ENCODE data around the gene UBE2E1.
"Not testable (repeated sequence)": the region's sequence is repeated elsewhere in the genome, so short reads cannot be mapped to it uniquely, and the experiment has no call there.

The UBE2E1 gene

DNA sequence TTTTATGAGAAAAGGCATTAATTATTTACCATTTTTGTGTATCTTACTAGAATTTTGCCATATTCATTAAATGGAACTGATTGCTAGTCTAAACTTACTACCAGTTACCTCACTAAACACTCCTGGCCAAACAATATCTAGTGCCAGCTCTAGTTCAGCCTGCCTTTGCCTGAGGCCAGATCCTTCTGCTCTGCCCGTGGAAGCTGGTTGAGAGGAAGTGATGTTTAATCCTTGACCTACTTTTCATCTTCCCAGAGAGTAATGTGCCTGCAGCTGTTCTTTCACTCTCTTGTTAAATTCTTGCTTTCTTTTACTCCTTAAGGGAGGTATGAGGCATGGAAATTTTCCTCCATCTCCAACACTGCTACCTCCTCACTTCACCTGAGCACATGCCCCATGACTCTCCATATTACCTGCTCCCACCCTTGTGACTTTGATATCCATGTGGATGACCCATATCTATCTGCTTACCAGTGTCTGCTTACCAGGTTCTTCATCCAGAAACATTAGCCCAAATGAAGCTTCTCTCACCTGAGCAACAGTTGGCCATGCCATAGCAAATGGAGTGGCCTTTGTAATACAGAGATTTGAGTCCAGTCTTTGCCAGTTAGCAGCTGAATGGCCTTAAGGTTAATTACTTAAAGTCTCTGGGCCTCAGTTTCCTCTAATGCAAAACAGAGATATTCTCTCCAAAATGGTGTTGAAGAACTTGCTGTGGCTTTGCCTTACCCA lies 53.4 kb downstream of the UBE2E1 start:
- DNase-seq, result no peak

- no peak for DNase-seq
Observed at GRCh38 chr3:23859839-23860382, 54.2 kb downstream of the UBE2E1 start.

- DNase-seq, result no peak
Observed at GRCh38 chr3:23861689-23862088, 55.9 kb downstream of the UBE2E1 start.

DNA sequence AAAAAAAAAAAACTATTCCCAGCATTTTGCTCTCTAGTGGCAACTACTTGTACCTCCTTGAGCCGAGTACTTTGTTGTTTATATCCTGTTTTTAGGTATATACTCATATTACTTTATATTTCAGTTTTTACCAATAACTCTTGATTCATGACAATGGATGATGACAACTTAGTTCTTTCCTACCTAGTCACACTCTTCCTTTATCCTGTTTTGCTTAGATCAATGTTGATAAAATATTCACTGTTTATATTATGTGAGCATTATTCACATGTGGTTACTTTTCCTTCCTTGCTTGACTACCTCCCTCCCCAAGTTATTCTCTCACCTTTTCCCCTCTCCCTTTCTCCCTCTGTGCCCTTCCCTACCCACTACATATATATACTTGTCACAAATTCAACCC lies 57.3 kb downstream of the UBE2E1 start:
- no peak for DNase-seq

DNA sequence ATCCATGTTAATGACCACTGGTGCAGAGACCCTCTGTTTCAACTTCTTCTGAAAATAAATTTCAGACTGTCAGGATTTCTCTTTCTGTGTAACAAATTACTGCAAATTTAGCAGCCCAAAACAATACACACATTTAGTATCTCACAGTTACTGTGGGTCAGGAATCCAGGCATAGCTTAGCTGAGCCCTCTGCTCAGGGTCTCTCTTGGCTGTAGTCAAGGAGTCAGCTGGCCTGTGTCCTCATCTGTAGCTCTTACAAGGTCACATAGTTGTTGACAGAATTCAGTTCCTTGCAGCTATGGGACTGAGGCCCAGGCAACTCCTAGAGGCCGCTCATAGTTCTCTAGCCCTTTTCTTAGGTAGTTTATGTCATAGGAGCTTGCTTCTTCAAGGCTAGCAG lies 59.2 kb downstream of the UBE2E1 start:
- no peak for DNase-seq

- DNase-seq, result no peak
Observed at GRCh38 chr3:23865595-23866396, 60.0 kb downstream of the UBE2E1 start.

GRCh38 chr3:23867400-23867799 lies 61.6 kb downstream of the UBE2E1 start:
- DNase-seq, result no peak

DNA sequence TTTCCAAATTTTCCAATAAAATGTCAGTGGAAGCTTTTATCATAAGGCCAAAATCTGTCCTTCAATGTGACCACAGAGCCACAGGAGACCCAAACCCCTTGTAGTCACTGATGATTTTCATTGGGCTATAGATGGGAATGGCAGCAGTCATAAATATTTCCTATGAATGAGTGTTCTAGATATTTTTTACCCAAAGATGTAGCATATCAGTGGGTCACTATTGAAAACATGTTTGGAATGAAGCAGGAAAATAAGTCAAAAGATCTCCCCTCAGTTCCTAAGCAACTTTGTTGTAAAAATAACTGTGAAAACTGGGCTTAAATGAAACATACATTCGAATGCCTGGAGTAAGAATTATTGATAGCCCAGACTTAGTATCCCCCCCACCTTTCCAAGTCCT lies 62.1 kb downstream of the UBE2E1 start:
- DNase-seq, result no peak

DNA sequence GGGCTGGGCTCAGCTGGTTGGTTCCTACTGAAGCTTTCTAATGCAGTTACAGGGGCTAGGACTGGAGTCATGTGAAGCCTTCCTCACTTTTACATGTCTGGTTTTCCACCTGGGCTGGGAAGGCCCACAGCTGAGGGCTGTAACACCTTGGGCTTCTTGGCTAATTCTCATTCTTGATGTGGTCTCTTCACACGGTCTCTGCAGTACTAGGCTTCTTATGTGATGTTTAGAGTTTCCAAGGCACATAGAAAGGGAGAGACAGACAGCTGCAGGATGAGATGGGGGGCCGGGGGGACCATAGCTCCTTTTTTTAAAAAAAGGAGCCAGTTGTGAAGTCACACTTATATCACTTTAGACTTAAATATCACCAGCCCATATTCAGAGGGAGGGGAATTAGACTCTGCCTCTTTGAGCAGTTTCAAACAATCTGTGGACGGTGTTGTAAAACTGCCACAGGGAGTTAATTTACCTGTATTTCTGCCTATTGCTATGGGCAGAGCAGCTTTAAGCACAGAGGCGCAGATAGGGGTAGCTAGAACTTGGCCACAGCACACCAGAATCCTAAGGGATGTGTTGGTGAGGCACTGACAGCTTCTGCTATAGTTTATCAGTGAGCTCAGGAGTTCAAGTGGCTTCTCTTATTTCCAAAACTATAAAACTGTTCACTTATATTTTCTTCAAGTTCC lies 64.4 kb downstream of the UBE2E1 start:
- no peak for DNase-seq

DNA sequence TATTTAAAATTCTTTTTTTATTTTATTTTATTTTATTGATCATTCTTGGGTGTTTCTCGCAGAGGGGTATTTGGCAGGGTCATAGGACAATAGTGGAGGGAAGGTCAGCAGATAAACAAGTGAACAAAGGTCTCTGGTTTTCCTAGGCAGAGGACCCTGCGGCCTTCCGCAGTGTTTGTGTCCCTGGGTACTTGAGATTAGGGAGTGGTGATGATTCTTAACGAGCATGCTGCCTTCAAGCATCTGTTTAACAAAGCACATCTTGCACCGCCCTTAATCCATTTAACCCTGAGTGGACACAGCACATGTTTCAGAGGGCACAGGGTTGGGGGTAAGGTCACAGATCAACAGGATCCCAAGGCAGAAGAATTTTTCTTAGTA lies 64.9 kb downstream of the UBE2E1 start:
- DNase-seq, result not testable (repeated sequence)

- DNase-seq, result not testable (repeated sequence)
Observed at GRCh38 chr3:23871361-23871760, 65.6 kb downstream of the UBE2E1 start.

GRCh38 chr3:23872330-23872729 lies 66.6 kb downstream of the UBE2E1 start:
- DNase-seq, result no peak

DNA sequence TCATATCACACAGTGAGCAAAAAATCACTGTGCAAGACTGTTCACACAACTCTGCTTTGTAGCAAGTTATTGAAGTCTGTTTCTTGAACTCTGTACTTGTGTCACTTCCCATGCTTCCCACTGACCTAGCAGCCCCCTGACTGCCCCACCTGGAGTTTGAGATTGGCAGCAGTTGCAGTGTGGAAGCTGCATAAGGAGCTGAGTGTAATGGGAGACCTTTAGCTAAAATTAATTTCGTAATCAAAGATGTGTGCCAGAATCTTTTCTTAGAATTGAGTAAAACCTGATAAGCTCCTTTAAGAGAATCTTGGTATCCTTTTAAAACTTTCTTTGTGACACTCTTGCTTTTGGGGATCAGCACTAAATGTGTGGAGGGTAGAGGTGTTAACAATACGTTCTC lies 68.2 kb downstream of the UBE2E1 start:
- no peak for DNase-seq

- DNase-seq, result no peak
Observed at GRCh38 chr3:23874359-23875112, 68.8 kb downstream of the UBE2E1 start.

DNA sequence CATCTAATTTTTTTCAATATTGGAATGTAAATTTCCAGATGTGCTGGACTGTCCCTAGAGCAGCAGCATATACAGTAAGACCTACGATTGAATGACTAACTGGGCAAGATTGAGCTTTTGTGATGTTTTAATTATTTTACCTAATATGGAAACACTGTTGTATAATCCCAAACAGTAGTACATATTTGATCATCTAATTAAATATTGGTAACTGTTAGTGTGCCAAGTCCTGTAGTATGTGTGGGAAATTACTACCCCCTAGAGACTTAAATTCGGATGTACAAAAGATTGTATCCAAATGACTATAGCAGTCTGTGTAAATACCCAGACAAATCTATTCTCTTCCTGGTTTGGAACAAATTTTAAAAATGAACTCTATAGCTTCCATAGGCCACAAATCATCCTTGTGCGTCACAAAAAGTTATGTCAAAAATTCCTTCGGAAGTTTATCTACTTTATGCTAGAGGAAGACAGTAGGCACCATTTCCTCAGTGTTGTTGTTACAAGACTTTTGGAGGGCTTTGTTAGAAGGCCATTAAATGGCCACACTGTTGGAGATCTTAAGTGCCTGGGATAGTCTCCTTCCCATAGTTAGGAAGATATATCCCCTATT lies 69.5 kb downstream of the UBE2E1 start:
- no peak for DNase-seq

DNA sequence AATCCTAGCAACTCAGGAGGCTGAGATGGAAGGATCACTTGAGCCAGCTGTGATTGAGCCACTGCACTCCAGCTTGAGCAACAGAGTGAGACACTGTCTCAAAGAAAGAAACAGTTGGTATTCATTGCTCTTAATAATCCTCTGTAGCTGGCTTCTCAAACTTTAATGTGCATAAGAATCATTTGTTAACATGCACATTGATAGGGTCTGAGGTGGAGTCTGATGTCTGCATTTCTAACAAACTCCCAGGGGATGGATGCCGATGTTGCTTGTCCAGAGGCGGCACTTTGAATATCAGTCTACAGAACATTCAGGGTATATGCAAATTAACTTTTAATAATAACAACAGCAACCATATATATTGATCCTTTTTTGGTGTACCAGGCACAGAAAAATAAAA lies 71.2 kb downstream of the UBE2E1 start:
- DNase-seq, result no peak

DNA sequence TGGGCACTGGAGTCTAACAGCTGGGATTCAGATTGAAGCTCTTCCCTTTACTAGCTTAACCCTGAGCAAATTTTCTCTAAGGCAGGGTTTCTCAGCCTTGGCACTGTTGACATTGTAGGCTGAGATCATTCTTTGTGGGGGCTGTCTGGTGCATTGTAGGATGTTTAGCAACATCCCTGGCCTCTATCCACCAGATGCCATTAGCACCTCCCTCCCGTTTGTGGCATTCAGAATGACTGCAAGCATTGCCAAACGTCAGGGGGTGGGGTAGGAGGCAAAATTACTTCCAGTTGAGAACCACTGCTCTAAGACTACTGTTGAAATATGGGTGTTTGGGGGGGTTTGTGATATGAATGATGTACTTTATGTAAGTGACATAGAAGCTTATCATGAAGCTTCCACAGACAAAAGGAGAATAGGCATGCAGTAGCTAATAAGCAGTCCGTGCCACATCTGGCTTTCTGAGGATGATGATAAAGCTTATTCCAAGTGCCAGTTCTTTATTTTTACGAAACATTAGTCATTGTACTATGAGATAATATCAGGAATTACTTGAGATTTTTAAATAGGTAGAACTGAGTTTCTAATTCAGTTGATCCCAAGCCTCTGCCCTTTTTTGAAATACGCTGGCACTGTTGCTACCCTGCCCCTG lies 71.7 kb downstream of the UBE2E1 start:
- no peak for DNase-seq

GRCh38 chr3:23879485-23879884 lies 73.7 kb downstream of the UBE2E1 start:
- DNase-seq, result no peak

DNA sequence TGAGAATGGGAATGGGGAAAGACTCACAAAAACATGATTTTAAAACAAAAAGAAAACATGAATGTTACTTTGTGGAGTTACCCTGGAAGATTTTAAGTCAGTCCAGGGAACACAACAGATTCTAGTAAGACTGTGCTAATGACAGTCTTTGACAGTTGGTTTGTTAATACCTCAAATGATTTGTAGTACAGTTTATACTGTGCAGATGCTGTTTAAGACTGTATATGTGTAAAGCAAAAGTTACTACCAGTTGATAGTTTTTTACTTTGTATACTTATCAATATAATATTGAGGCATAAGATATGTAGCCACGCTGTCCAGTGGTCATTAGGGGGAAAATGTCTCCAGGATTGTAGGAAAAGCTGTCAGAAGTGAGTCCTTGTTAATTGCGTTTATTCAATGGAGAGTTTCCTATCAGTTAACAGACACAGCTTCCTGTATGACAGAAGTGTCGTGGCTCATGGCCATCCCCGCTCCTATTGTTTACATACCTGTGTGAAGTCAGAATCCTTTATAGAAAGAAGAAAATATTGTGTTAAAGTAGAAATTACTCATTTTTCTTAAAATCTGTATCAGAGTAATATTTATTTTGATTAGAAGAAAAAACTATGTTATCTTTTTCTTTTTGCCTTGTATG lies 75.1 kb downstream of the UBE2E1 start:
- no peak for DNase-seq

- not testable (repeated sequence) for DNase-seq
Observed at GRCh38 chr3:23881993-23882392, 76.2 kb downstream of the UBE2E1 start.

- no peak for DNase-seq
Observed at GRCh38 chr3:23882487-23882918, 76.7 kb downstream of the UBE2E1 start.

Measured in NCI-H446 treated with DMSO at 0.1 percent for 48 hours (cell line).